Measurements from ENCODE around the gene AFF3. TPM values are rescaled to one million over a fixed set of nuclear protein-coding genes. Genes with fewer than 3 reads are reported as not detected.

The AFF3 gene
- total RNA-seq, 2 experiments from 2014 or later: 0.03 TPM

DNA sequence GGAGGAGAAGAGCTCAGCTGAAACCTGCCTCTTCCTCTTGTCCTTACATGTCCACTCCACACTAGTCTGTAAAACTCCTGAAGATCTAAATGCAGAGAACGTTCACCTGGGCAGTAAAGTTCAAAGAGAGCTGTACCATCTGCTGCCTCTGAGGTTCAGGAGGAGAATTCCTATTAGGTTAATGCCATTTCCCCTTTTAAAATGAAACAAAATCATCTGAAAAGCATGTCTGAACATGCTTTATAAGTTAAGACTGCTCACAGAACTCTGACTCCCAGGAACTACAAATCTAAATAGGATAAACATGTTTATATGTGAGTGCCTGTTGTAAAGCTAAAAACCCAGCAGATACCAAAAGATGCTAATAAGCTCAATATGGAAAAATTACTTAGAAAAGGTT is 164.4 kb downstream of the AFF3 start:
- CTCF ChIA-PET: no interaction called here
- Mint-ChIP-seq H3K4me1 (no peaks in the 10 kb centered on the region), H3K9me3 (no peaks in the 10 kb centered on the region), H3K36me3 (ENCODE audit: low read depth) (no peaks in the 10 kb centered on the region), H3K4me3 (no peak overlapping the region), H3K27me3 (no peaks in the 10 kb centered on the region), H3K27ac (no peak overlapping the region)
- POLR2A ChIA-PET: no interaction called here
- no peak for DNase-seq

DNA sequence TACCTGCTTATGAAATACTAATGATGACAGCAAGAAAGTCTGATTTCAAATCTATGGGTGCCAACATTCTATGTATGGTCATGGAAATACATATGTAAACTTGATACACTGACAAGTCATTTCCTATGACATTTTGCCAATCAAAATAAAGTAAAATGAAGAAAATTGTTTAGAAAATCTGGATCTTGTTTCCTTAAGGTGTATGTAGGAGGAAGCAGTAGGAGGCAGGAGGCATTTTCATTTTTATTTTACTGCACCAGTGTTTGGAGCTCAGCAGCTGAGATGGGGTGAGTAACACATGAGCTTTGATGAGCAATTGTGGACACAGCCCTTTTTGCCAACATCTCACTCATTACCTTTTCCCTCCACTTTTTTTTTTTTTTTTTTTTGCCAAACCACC is 167.0 kb downstream of the AFF3 start:
- DNase-seq: no peak
- POLR2A ChIA-PET: no interaction called here
- no peaks in the 10 kb centered on the region for H3K27me3 Mint-ChIP-seq

DNA sequence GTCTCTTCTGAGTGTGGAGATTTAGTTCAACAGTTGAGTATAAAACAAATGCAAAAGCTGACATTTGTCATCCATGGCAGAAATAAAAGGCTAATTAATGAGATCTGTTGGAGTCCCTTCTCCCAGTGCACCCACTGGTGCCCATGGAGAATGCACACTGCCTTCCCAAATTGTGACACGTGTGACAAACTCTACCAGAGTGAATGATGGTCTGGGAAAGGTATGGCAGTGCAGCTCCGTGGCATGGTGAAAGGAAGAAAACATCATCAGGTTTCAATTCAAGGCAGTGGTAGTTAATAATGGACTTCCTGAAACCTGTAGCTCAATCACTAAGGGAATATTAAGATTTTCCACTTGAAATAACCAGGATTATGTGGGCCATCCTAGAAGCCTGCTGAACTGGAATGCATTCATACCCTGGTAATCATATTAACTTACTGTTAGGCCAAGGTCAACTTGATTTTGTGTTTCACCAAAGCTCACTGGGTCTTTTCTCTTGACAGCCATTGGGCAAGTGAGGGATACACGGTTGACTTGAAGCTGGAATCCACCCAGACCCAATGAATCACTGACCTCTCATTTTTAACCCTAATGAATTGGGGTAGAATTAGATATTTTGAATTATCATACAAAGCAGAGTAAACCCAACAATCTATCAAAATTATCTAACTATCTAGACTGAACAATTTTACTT is 167.6 kb downstream of the AFF3 start:
- Mint-ChIP-seq H3K27me3 (no peaks in the 10 kb centered on the region), H3K4me1 (no peaks in the 10 kb centered on the region), H3K27ac (no peak overlapping the region), H3K4me3 (no peak overlapping the region), H3K9me3 (no peaks in the 10 kb centered on the region), H3K36me3 (ENCODE audit: low read depth) (no peaks in the 10 kb centered on the region)
- CTCF ChIA-PET: no interaction called here
- no peak for DNase-seq
- POLR2A ChIA-PET: no interaction called here

More for the DNA sequence above, 167.0 kb downstream of the AFF3 start:
- Mint-ChIP-seq H3K36me3 (ENCODE audit: low read depth) (no peaks in the 10 kb centered on the region), H3K9me3 (no peaks in the 10 kb centered on the region), H3K4me3 (no peak overlapping the region), H3K4me1 (no peaks in the 10 kb centered on the region), H3K27ac (no peak overlapping the region)
- CTCF ChIA-PET: no interaction called here

DNA sequence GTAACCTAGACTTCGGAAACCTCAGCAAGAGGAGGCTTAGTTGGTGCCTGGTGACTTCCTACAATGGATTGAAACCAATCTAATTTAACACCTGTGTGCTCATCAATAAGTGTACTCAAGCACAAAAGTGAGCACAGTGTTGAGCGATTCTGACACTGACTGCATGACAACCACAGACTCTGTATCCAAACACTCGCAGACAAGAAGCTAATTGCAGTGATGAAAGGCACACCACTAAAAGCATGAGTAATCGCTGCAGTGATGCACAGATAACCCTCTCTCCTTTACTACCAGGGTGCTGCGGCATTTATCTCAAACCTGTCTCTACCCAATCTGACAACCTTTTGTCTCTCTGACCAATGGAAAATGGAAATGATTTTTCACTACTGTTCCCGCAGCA is 168.1 kb downstream of the AFF3 start:
- Mint-ChIP-seq H3K9me3 (no peaks in the 10 kb centered on the region), H3K4me1 (no peaks in the 10 kb centered on the region), H3K4me3 (no peak overlapping the region), H3K27ac (no peak overlapping the region), H3K27me3 (no peaks in the 10 kb centered on the region), H3K36me3 (ENCODE audit: low read depth) (no peaks in the 10 kb centered on the region)
- ChIA-PET CTCF (no interaction called here), POLR2A (no interaction called here)
- DNase-seq: no peak

DNA sequence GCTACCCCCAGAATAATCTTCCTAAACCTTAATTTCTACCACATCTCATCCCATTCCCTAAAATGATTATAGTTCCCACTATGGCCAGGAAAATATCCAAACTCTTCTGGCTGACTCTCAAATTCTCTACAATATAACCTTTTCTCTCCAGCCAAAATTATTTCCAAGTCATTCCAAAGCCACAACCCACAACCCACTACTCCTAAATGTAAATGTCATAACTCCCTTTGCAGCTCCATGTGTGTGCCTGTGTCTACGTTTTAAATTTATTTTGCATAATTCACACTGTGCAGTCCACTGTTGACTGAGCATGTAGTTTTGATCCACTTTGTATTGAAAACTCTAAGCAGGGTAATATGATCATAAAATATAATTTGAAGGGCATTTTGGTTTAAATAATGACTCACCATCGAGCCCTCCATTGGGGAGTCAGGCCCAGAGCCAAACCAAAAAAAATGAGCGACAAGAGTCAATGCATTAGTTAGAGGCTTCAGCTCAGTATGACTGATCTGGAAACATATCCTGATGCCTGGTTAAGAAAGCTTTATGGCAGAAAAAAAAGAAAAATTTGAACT is 171.0 kb downstream of the AFF3 start:
- no peaks in the 10 kb centered on the region for H3K9me3 Mint-ChIP-seq
- H3K27me3 Mint-ChIP-seq: no peaks in the 10 kb centered on the region
- ChIA-PET POLR2A (no interaction called here), CTCF (no interaction called here)
- no peak for DNase-seq
- H3K36me3 Mint-ChIP-seq (ENCODE audit: low read depth): no peaks in the 10 kb centered on the region
- H3K27ac Mint-ChIP-seq: no peak overlapping the region
- H3K4me3 Mint-ChIP-seq: no peak overlapping the region
- no peaks in the 10 kb centered on the region for H3K4me1 Mint-ChIP-seq

DNA sequence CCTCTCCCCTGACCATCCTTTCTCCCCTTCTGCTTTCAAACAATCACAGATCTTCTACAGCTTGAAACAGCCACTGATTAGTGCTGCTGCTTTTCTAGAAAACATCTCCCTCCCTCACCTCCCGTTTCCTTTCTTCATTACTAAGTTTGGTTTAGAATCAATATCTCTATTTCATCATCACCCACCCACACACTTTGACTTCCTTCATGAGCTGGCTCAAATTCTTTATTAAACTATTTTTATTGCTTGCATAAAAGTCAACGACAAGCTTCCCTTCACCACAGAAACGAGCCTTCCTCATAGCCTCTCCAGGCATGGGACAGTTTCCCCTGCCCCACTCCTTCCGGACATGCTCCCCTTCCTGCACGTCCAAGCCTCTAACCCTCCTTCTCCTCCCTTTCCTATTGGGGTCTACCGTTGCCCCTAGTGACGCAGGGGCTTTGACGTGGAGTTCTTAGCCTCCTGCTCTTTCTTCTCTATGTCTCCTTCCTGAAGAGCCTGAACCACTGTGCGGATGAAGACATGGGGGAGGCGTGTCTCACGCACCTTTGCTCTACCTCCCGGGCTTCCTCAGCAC is 172.0 kb downstream of the AFF3 start:
- no peaks in the 10 kb centered on the region for H3K27me3 Mint-ChIP-seq
- CTCF ChIA-PET: no interaction called here
- no peaks in the 10 kb centered on the region for H3K36me3 Mint-ChIP-seq (ENCODE audit: low read depth)
- no peak overlapping the region for H3K27ac Mint-ChIP-seq
- no peak overlapping the region for H3K4me3 Mint-ChIP-seq
- POLR2A ChIA-PET: no interaction called here
- H3K4me1 Mint-ChIP-seq: no peaks in the 10 kb centered on the region
- no peak for DNase-seq
- H3K9me3 Mint-ChIP-seq: no peaks in the 10 kb centered on the region

DNA sequence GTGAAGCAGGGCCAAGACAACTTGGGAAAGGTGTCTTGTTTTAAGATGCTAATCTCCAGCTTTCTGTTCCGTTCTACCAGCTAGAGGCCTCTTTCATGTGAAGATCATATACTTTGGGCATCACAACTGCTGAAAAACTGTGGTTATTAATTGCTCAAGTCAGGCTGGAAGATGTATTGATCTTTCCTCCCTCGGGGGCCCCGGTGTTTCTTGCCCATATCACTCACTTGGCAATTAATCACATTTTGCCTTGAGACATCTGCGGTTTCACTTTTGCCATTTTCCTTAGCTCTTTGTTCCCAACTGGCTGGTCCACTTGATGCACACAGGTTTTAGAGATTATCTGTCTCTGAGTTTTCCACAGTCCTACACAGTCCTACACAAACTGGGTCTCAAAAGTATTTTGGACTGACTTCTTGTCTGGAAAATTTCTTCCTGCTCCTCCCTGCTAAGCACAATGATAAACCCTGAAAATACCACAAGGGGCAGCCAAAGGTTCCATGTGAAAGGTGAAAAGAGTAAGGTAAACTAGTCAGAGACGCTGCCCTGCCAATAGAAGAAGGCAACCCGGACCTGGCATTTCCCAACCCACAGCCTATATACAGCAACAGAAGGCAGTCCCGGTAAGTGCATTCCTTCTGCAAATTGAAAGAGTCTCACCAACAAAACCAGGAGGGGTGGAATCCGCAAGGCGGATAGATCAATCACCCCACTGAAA is 181.0 kb downstream of the AFF3 start:
- POLR2A ChIA-PET: no interaction called here
- no peaks in the 10 kb centered on the region for H3K27me3 Mint-ChIP-seq
- CTCF ChIA-PET: no interaction called here
- no peaks in the 10 kb centered on the region for H3K36me3 Mint-ChIP-seq (ENCODE audit: low read depth)
- no peaks in the 10 kb centered on the region for H3K4me1 Mint-ChIP-seq
- H3K4me3 Mint-ChIP-seq: no peak overlapping the region
- no peak overlapping the region for H3K27ac Mint-ChIP-seq
- H3K9me3 Mint-ChIP-seq: no peaks in the 10 kb centered on the region
- DNase-seq: no peak

DNA sequence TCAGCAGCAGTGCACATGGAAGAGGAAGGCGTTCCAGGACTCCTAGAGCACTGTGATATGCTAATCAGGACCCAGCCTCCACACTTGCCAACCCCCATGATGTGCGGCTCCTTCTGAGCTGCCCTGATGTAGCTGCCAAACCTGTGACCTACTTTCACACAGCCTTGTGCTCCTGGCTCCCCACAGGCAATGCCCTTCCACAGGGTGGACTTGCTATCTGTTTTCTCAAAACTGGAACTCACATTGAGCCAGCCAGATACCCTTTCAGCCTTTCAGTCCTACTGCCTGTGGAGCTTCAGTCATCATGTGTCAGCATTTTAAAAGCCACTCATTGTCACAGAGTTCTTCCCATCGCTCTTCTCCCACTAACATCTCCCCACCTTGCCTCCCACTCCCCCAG is 181.6 kb downstream of the AFF3 start:
- Mint-ChIP-seq H3K4me1 (no peaks in the 10 kb centered on the region), H3K27me3 (no peaks in the 10 kb centered on the region), H3K9me3 (no peaks in the 10 kb centered on the region), H3K4me3 (no peak overlapping the region), H3K27ac (no peak overlapping the region), H3K36me3 (ENCODE audit: low read depth) (no peaks in the 10 kb centered on the region)
- CTCF ChIA-PET: no interaction called here
- POLR2A ChIA-PET: no interaction called here
- no peak for DNase-seq

DNA sequence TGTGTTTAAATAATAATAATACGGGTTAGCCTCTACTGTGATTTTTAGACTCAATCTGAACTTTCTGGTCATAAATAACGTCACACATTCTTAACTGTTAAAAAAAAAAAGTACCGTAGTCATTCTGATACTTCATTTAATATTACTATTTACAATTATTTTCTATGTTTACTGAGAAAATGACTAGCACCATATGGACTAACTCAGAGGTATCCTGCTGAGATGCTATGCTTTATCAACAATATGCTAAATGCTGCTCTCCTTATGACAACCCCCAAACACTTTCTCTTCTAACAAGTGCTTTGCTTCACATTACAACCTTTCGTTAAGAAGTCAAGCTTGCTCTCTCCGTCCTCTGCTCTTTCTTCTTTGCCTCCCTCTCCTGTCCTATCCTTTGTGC is 182.1 kb downstream of the AFF3 start:
- Mint-ChIP-seq H3K4me3 (no peak overlapping the region), H3K9me3 (no peaks in the 10 kb centered on the region), H3K4me1 (no peaks in the 10 kb centered on the region), H3K27ac (no peak overlapping the region), H3K27me3 (no peaks in the 10 kb centered on the region), H3K36me3 (ENCODE audit: low read depth) (no peaks in the 10 kb centered on the region)
- no peak for DNase-seq
- ChIA-PET POLR2A (no interaction called here), CTCF (no interaction called here)

DNA sequence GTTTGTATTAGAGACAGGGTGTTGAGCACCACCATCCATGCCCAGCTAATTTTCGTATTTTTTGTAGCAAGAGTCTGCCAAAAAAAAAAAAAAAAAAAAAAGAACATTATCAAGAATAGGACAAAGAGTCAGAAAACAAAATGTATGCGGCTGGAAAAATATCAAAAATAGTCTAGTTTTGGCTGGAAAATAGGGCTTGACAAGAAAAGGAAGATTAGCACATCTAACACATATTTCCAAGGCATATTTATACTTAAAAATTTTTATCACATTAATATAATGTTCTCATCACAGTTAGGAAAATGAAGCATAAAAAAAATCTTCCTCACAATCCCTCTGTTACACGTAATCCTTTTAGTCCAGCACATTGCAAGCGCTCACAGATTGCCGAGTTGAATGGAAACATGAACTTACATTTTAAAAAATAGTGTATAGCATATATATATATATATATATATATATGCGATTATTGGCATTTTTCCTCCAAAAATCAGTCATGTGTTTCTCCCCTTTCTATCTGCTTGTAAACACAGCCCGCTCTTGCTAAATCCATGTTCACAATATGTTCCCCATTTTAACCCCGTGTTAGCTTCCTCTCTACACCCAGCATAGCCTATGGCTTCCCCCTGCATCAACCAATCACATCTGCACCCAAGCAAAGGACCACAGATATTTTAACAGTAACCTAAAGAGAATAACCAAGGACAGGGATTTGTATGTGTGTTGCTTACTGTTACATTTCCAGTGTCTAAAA is 183.0 kb downstream of the AFF3 start:
- Mint-ChIP-seq H3K27me3 (no peaks in the 10 kb centered on the region), H3K36me3 (ENCODE audit: low read depth) (no peaks in the 10 kb centered on the region), H3K9me3 (no peaks in the 10 kb centered on the region), H3K4me1 (no peaks in the 10 kb centered on the region), H3K4me3 (no peak overlapping the region), H3K27ac (no peak overlapping the region)
- DNase-seq: no peak
- ChIA-PET CTCF (no interaction called here), POLR2A (no interaction called here)

DNA sequence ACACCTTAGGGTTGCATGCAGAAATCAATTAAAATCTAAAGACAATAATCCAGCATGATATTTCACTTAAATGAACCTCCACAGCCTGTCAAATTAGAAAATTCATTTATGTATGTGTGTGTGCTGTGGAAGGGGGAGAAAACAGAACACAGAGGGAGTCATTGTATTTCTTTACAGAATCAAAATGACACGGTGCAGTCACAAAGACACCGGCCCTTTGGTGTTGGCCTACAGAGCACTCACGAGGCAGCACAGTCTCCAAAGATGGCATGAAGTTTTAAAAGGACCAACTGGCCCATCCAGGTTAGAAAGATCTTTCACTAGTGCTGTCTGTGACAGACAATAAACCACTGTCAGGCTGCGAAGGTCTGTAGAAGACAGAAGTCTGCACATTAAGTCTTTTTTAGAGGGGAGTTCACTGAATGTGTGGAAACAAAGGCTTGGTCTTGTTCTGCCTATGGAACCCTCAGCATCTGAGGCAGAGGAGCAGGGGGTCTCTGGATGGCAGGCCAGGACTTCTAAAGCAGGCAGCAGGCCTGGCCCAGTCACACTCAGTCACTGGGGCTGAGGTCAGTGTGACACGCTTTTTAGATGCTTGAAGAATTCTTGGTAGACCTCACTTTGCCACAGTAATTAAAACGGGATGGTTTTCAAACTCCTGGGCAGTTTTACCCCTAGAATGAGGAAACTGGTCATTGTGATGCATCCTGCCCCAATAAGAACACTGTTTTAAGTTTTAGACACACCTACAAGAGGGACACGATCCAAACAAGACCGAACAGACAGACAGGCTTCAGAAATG is 184.9 kb downstream of the AFF3 start:
- Mint-ChIP-seq H3K4me1 (no peaks in the 10 kb centered on the region), H3K36me3 (ENCODE audit: low read depth) (no peaks in the 10 kb centered on the region)

DNA sequence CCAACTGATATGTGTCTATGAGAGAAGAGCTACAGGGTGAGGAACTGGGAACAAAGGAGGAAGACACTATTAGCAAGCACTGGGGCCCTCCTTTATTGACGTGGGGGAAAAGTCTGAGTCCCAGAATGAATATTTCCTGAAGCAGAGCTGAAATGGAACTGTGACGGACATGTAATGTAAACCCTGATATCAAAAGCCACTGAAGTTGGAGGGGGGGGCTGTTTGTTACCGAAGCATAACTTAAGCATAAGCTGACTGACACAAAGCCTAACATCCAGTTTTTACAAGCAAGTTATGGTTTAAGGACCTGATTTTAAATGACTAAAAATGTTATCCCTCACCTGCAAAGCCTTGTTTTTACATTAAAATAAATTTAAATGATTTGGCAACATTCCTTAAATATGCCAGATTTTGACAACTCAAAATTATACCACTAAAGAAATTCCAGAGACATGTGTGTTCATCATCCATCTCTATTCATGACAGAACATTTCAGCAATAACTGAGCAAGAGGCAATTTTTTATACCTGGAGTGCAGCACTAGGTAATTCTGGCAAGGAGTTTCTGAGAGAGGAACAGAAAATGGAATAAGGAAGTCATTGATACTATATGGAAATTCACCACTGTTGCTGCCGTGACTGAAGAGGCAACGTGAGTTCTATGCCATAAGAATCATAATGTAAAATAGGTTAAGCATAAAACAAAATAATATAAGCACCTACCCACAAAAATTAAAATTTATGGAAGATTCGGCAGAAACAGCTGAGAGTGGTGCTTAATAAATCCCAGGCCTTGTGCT is 186.0 kb downstream of the AFF3 start:
- DNase-seq: no peak
- no peak overlapping the region for H3K4me3 Mint-ChIP-seq
- no peaks in the 10 kb centered on the region for H3K9me3 Mint-ChIP-seq
- H3K27me3 Mint-ChIP-seq: no peaks in the 10 kb centered on the region
- ChIA-PET POLR2A (no interaction called here), CTCF (no interaction called here)
- H3K36me3 Mint-ChIP-seq (ENCODE audit: low read depth): no peaks in the 10 kb centered on the region
- no peaks in the 10 kb centered on the region for H3K4me1 Mint-ChIP-seq
- H3K27ac Mint-ChIP-seq: no peak overlapping the region

More for the DNA sequence above, 184.9 kb downstream of the AFF3 start:
- Mint-ChIP-seq H3K27ac (no peak overlapping the region), H3K9me3 (no peaks in the 10 kb centered on the region), H3K4me3 (no peak overlapping the region), H3K27me3 (no peaks in the 10 kb centered on the region)
- POLR2A ChIA-PET: no interaction called here
- DNase-seq: no peak
- CTCF ChIA-PET: no interaction called here

Data from activated CD4-positive, alpha-beta memory T cell treated with anti-CD3 and anti-CD28 coated beads, Interleukin-2, amount 10 ng/mL, durations not matched to agents 7 days and 5 days (primary cell).